CD4-positive, alpha-beta memory T cell (primary cell): ENCODE results near the gene EMILIN1. TPM values are rescaled to one million over a fixed set of nuclear protein-coding genes. Genes with fewer than 3 reads are reported as not detected.

Source experiments
- CTCF ChIA-PET: fragments of 350-600 bp; sonication (Branson Sonifier 250); formaldehyde crosslinking; loops from one replicate; lab custom pipeline; 2021; ENCODE audit warnings: inconsistent platforms; ENCODE audit not compliant: partially characterized antibody; lab: Charles Lee
- POLR2A ChIA-PET: fragments of 350-600 bp; sonication (Branson Sonifier 250); formaldehyde crosslinking; loops from one replicate; lab custom pipeline; 2021; ENCODE audit not compliant: partially characterized antibody; lab: Charles Lee
- DNase-seq, 5 donors: peaks; one replicate each; pipeline versions ENCODE4 v3.0.0 to v3.0.0-alpha.2; 2020 to 2022; ENCODE audit warnings: mixed read lengths in 1 of 5
- H3K27ac ChIP-seq: one replicate; pipeline ENCODE4 v1.7.0; 2013; ENCODE audit warnings: low read depth, low read length
- H3K27me3 ChIP-seq: 2 replicates; pipeline ENCODE4 v1.7.0; 2013; ENCODE audit warnings: mild to moderate bottlenecking, low read length, moderate library complexity; ENCODE audit not compliant: insufficient read depth
- H3K36me3 ChIP-seq: 2 replicates; pipeline ENCODE4 v1.7.0; 2013; ENCODE audit warnings: mild to moderate bottlenecking, low read length, moderate library complexity; ENCODE audit not compliant: insufficient read depth
- H3K4me1 ChIP-seq: 2 replicates; pipeline ENCODE4 v1.7.0; 2013; ENCODE audit warnings: mild to moderate bottlenecking, low read length, moderate library complexity; ENCODE audit not compliant: insufficient read depth
- H3K4me3 ChIP-seq, 2 donors: one replicate each; pipeline ENCODE4 v1.7.0; 2013; ENCODE audit warnings: low read length in 2 of 2, mild to moderate bottlenecking in 1 of 2
- H3K9me3 ChIP-seq, 2 donors: one replicate each; pipeline ENCODE4 v1.7.0; 2013; ENCODE audit warnings: low read length in 2 of 2, control low read depth in 1 of 2; ENCODE audit not compliant: control insufficient read depth in 1 of 2
- H3K27ac Mint-ChIP-seq, 7 donors: one replicate each; pipeline ENCODE4 v1.8.0; 2020 to 2021; ENCODE audit warnings: mixed read lengths in 7 of 7, mild to moderate bottlenecking in 6 of 7, inconsistent platforms in 3 of 7, moderate library complexity in 3 of 7
- H3K27me3 Mint-ChIP-seq, 2 donors: one replicate each; pipeline ENCODE4 v1.8.0; 2020 to 2021; ENCODE audit warnings: mixed read lengths in 2 of 2
- H3K36me3 Mint-ChIP-seq, 2 donors: one replicate each; pipeline ENCODE4 v1.8.0; 2020 to 2021; ENCODE audit warnings: mixed read lengths in 2 of 2, inconsistent platforms in 1 of 2, mild to moderate bottlenecking in 1 of 2
- H3K4me1 Mint-ChIP-seq, 4 donors: one replicate each; pipeline ENCODE4 v1.8.0; 2020 to 2021; ENCODE audit warnings: mixed read lengths in 4 of 4, mild to moderate bottlenecking in 1 of 4
- H3K4me3 Mint-ChIP-seq, 8 donors: one replicate each; pipeline ENCODE4 v1.8.0; 2020 to 2021; ENCODE audit warnings: mixed read lengths in 8 of 8, mild to moderate bottlenecking in 7 of 8, moderate library complexity in 6 of 8, inconsistent platforms in 3 of 8
- H3K9me3 Mint-ChIP-seq, 8 donors: one replicate each; pipeline ENCODE4 v1.8.0; 2020 to 2021; ENCODE audit warnings: mixed read lengths in 8 of 8, mild to moderate bottlenecking in 5 of 8, inconsistent platforms in 3 of 8, moderate library complexity in 1 of 8
- intact Hi-C: fragments of 100-400 bp; cut with micrococcal nuclease; formaldehyde crosslinking; loops from one replicate; pipeline ENCODE4 v1.15.1; 2023
- polyA plus RNA-seq, 2 donors: library from polyadenylated mRNA; unstranded; fragments of 300-500 nt; fragmentation: Illumina TruSeq; gene quantifications; one replicate each; pipeline ENCODE4 v1.2.3, GENCODE V29; 2021
- total RNA-seq, 2 experiments: library from RNA; stranded (reverse); gene quantifications; one replicate each; pipeline ENCODE4 v1.2.3, GENCODE V29; 2021

The EMILIN1 gene
- total and polyA plus RNA-seq, 4 experiments from 2014 or later = 0.33 to 0.81 (median 0.51) TPM

DNA sequence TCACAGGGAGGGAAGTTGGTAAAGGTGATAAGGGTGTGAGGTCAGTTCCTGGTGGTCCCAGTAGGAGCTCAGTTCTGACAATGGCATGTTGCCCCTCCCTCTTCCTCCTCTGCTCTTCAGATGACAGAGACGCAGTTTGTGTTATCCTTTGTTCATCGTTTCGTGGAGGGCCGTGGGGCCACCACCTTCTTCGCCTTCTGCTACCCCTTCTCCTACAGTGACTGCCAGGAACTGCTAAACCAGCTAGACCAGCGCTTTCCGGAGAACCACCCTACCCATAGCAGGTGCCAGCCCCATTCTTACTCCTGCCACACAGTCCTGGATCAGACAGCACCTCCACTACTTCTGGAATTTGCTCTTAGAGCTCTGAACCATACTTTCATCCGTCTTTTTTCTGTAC is 24.6 kb upstream of the EMILIN1 start:
- Mint-ChIP-seq H3K27me3 (peaks cover 6 to 13% of the 10 kb centered on the region in 2 donors), H3K27ac (peak overlapping the region in 4 of 7 donors; percentile 6 to 66 (median 32)), H3K9me3 (peaks cover 0 to 14% (median 7%) of the 10 kb centered on the region in 8 donors), H3K4me1 (peaks cover 13 to 28% (median 19%) of the 10 kb centered on the region in 4 donors), H3K4me3 (peak overlapping the region in 5 of 8 donors; percentile 8 to 62 (median 26)), H3K36me3 (peaks cover 12 to 49% of the 10 kb centered on the region in 2 donors)
- intact Hi-C loops = no loop called here
- H3K36me3 ChIP-seq = peaks cover 10% of the 10 kb centered on the region
- peaks cover 14% of the 10 kb centered on the region for H3K4me1 ChIP-seq
- ChIA-PET POLR2A (interaction anchor here (1.2 to 13.9 kb wide), 3 partner anchors 11 to 32 kb away, joined by 4 to 402 read pairs (median 8); partner anchors contain the start of genes EMILIN1 and OST4), CTCF (interaction anchor here (1.0 to 1.8 kb wide), 5 partner anchors 12 to 118 kb away, joined by 3 to 6 read pairs (median 4); partner anchors contain the start of genes KHK and OST4)
- no peak overlapping the region for H3K27ac ChIP-seq
- H3K27me3 ChIP-seq = no peaks in the 10 kb centered on the region
- no peaks in the 10 kb centered on the region for H3K9me3 ChIP-seq
- no peak for DNase-seq
- no peak overlapping the region for H3K4me3 ChIP-seq

- H3K36me3 Mint-ChIP-seq = peaks cover 12 to 54% of the 10 kb centered on the region in 2 donors
- H3K9me3 Mint-ChIP-seq = peaks cover 0 to 14% (median 7%) of the 10 kb centered on the region in 8 donors
- Histone ChIP-seq H3K27ac (no peak overlapping the region), H3K27me3 (no peaks in the 10 kb centered on the region), H3K4me3 (no peak overlapping the region), H3K4me1 (peaks cover 8% of the 10 kb centered on the region), H3K9me3 (no peaks in the 10 kb centered on the region), H3K36me3 (peaks cover 10% of the 10 kb centered on the region)
- H3K4me3 Mint-ChIP-seq = peak overlapping the region in 3 of 8 donors; percentile 26 to 44 (median 29)
- ChIA-PET CTCF (interaction anchor here (1.1 to 1.3 kb wide), 5 partner anchors 10 to 225 kb away, joined by 3 to 6 read pairs (median 3); partner anchors contain the start of genes KHK and OST4), POLR2A (interaction anchor here (1.2 to 13.9 kb wide), 4 partner anchors 10 to 32 kb away, joined by 4 to 402 read pairs (median 9); partner anchors contain the start of genes EMILIN1, KHK and OST4)
- no peak for DNase-seq
- H3K27me3 Mint-ChIP-seq = peaks cover 6 to 13% of the 10 kb centered on the region in 2 donors
- intact Hi-C loops = no loop called here
- peak overlapping the region in 2 of 7 donors; percentile 7 to 59 for H3K27ac Mint-ChIP-seq
- peaks cover 11 to 23% (median 15%) of the 10 kb centered on the region in 4 donors for H3K4me1 Mint-ChIP-seq
These were observed 23.7 kb upstream of the EMILIN1 start for GRCh38 chr2:27054721-27055120.

GRCh38 chr2:27057184-27057583 is 21.2 kb upstream of the EMILIN1 start:
- no peak overlapping the region for H3K4me3 Mint-ChIP-seq
- no peaks in the 10 kb centered on the region for H3K27me3 Mint-ChIP-seq
- no peaks in the 10 kb centered on the region for H3K9me3 ChIP-seq
- peaks cover 10% of the 10 kb centered on the region for H3K36me3 ChIP-seq
- peaks cover 4 to 6% (median 4%) of the 10 kb centered on the region in 4 donors for H3K4me1 Mint-ChIP-seq
- no peaks in the 10 kb centered on the region for H3K27me3 ChIP-seq
- H3K4me1 ChIP-seq = peaks cover 3% of the 10 kb centered on the region
- ChIA-PET POLR2A (interaction anchor here (2.0 to 13.9 kb wide), 3 partner anchors 18 to 29 kb away, joined by 4 to 402 read pairs (median 10); partner anchors contain the start of genes EMILIN1, KHK and OST4), CTCF (no interaction called here)
- intact Hi-C loops = no loop called here
- no peak overlapping the region for H3K27ac ChIP-seq
- H3K36me3 Mint-ChIP-seq = peaks cover 12 to 39% of the 10 kb centered on the region in 2 donors
- H3K4me3 ChIP-seq = no peak overlapping the region
- H3K27ac Mint-ChIP-seq = peak overlapping the region in 1 of 7 donors; percentile 43
- H3K9me3 Mint-ChIP-seq = no peaks in the 10 kb centered on the region
- no peak for DNase-seq

GRCh38 chr2:27058210-27058609 is 20.2 kb upstream of the EMILIN1 start:
- Histone ChIP-seq H3K9me3 (no peaks in the 10 kb centered on the region), H3K4me3 (no peak overlapping the region), H3K4me1 (no peaks in the 10 kb centered on the region), H3K27me3 (no peaks in the 10 kb centered on the region), H3K36me3 (peaks cover 10% of the 10 kb centered on the region), H3K27ac (no peak overlapping the region)
- H3K4me1 Mint-ChIP-seq = peaks cover 0 to 7% (median 4%) of the 10 kb centered on the region in 4 donors
- CTCF ChIA-PET = interaction anchor here (0.7 kb wide), 1 partner anchor 28 kb away, joined by 4 read pairs; no protein-coding TSS in a partner anchor
- intact Hi-C loops = no loop called here
- no peaks in the 10 kb centered on the region for H3K9me3 Mint-ChIP-seq
- H3K4me3 Mint-ChIP-seq = no peak overlapping the region
- H3K27me3 Mint-ChIP-seq = no peaks in the 10 kb centered on the region
- POLR2A ChIA-PET = interaction anchor here (0.9 to 13.9 kb wide), 3 partner anchors 8 to 17 kb away, joined by 3 to 402 read pairs (median 53); partner anchors contain the start of genes AGBL5, EMILIN1 and OST4
- peaks cover 20 to 47% of the 10 kb centered on the region in 2 donors for H3K36me3 Mint-ChIP-seq
- peak overlapping the region in 4 of 7 donors; percentile 9 to 41 (median 27) for H3K27ac Mint-ChIP-seq
- no peak for DNase-seq

DNA sequence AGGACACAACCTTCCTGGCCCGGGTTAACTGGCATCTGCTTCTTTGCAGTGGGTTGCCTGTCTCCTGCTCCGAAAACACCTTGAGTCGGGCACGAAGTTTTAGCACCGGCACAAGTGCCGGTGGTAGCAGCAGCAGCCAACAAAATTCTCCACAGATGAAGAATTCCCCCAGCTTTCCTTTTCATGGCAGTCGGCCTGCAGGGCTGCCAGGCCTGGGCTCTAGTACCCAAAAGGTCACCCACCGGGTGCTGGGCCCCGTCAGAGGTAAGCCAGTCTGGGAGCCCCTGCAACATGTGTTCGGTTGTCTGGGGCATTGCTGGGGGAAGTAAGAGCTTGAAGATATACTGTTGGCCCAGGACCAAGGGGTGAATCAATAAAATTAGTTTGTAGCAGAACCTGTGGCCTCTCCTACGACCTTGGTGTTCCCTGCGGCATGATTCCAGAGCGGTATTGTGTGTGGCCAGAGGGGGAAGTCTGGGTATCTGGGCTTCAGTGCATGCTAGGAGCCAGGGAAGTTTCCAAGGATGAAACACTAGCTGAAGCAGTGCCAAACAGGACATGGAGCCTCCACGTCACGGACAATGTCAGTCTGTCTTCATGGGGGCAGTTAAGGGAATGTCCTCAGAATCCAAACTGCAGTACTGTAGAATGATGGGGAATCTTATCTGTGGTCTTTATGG is 19.1 kb upstream of the EMILIN1 start:
- Mint-ChIP-seq H3K27me3 (no peaks in the 10 kb centered on the region), H3K36me3 (peaks cover 23 to 49% of the 10 kb centered on the region in 2 donors), H3K9me3 (no peaks in the 10 kb centered on the region), H3K27ac (peak overlapping the region in 4 of 7 donors; percentile 22 to 72 (median 57)), H3K4me1 (peaks cover 0 to 11% (median 7%) of the 10 kb centered on the region in 4 donors), H3K4me3 (no peak overlapping the region)
- no peak for DNase-seq
- POLR2A ChIA-PET = interaction anchor here (0.6 to 13.9 kb wide), 4 partner anchors 9 to 294 kb away, joined by 3 to 402 read pairs (median 28); partner anchors contain the start of genes AGBL5, EMILIN1 and OST4
- Histone ChIP-seq H3K27ac (no peak overlapping the region), H3K4me1 (no peaks in the 10 kb centered on the region), H3K9me3 (no peaks in the 10 kb centered on the region), H3K36me3 (peaks cover 10% of the 10 kb centered on the region), H3K27me3 (no peaks in the 10 kb centered on the region), H3K4me3 (no peak overlapping the region)
- CTCF ChIA-PET = no interaction called here
- intact Hi-C loops = no loop called here

DNA sequence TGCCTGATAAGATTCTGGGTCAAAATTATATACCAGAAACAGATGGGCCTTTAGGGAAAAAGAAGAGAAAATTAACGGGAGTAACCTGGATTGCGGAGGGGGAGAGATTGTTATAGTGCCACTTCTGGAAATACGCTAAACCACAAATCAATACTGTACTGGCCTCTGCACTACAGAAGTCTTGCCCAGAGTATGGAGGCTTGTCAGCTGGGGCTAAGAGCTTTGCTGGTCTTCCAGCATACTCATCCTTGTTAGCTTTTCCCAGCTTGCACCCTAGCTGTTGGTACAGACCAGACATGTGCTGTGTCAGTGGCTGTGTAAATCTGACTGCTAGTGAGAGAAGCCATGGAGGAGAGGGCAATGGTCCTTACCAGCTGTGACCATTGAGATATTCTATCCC is 18.1 kb upstream of the EMILIN1 start:
- no peaks in the 10 kb centered on the region for H3K27me3 Mint-ChIP-seq
- Histone ChIP-seq H3K4me3 (no peak overlapping the region), H3K4me1 (no peaks in the 10 kb centered on the region), H3K27me3 (no peaks in the 10 kb centered on the region), H3K36me3 (peaks cover 6% of the 10 kb centered on the region), H3K27ac (no peak overlapping the region), H3K9me3 (no peaks in the 10 kb centered on the region)
- H3K36me3 Mint-ChIP-seq = peaks cover 18 to 45% of the 10 kb centered on the region in 2 donors
- H3K4me1 Mint-ChIP-seq = peaks cover 0 to 12% (median 7%) of the 10 kb centered on the region in 4 donors
- H3K27ac Mint-ChIP-seq = peak overlapping the region in 1 of 7 donors; percentile 24
- H3K9me3 Mint-ChIP-seq = no peaks in the 10 kb centered on the region
- no peak for DNase-seq
- H3K4me3 Mint-ChIP-seq = peak overlapping the region in 1 of 8 donors; percentile 36
- CTCF ChIA-PET = interaction anchor here (1.1 kb wide), 1 partner anchor 27 kb away, joined by 3 read pairs; the partner anchor contains the start of gene KHK
- intact Hi-C loops = no loop called here
- POLR2A ChIA-PET = interaction anchor here (0.6 to 13.9 kb wide), 3 partner anchors 10 to 303 kb away, joined by 3 to 402 read pairs (median 53); partner anchors contain the start of genes AGBL5, EMILIN1 and OST4
